Tibial nerve (tissue), 4 donors: Measurements from ENCODE around the gene SEMA5A. TPM values are rescaled to one million over a fixed set of nuclear protein-coding genes. Genes with fewer than 3 reads are reported as not detected.
A peak's percentile ranks its signal among the peaks of the same experiment; 100 is the strongest.

ENCODE experiments used
- small RNA-seq: library from RNA; depleted of rRNA; stranded (forward); fragments of <200 nt; gene quantifications from one replicate; pipeline ENCODE3, GENCODE V24; 2016
- total RNA-seq, 4 donors: library from RNA; depleted of rRNA; stranded (reverse); fragments of >200 nt; gene quantifications; one replicate each; pipeline ENCODE4 v1.1.0, GENCODE V29; 2016

SEMA5A gene
- total RNA-seq, 4 donors from 2014 or later: 36.3 to 58.4 (median 52.6) TPM

Small RNA genes lying within 50 kb of the gene (small RNA-seq; reads per million reads assigned to genes)
- not detected for gene MIR4636
- 392 reads per million, percentile 97 among the genes with 10 or more reads in this experiment for gene SNORD123

Other genes with a start within 250 kb of the SEMA5A start
- gene TAS2R1, start 84.3 kb upstream of the SEMA5A start, total RNA-seq: not detected